Measurements from ENCODE around the gene CCN5. TPM values are rescaled to one million over a fixed set of nuclear protein-coding genes. Genes with fewer than 3 reads are reported as not detected.
A peak's percentile ranks its signal among the peaks of the same experiment; 100 is the strongest.
"Not testable (repeated sequence)": the region's sequence is repeated elsewhere in the genome, so short reads cannot be mapped to it uniquely, and the experiment has no call there.

The CCN5 gene
- total RNA-seq, 1 donor from 2014 or later: not detected

DNA sequence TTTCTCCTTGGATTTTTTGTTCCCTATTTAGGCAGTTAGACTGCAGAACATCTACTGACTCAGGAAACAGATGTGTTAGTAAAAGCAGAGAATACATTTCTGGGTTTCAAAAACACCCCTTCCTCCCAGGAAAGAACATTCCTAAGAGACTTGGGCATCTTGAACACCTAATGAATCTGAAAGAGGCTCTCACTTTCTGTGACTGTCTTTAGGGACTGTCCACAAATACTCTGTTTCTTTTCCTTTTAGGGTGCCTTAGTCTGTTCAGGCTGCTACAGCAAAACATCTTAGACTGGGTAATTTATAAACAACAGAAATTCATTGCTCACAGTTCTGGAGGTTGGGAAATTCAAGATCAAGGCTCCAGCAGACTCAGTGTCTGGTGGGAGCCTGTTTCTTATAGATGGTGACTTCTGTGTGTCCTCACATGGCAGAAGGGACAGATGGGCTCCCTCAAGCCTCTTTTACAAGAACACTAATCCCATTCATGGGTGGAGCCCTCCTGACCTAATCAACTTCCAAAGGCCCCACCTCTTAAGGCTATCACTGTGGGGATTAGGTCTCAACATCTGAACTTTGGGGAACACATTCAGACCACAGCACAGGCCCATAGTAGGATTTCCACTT lies 19.4 kb upstream of the CCN5 start:
- Mint-ChIP-seq H3K36me3 (ENCODE audit: unreplicated experiment) (no peaks in the 10 kb centered on the region), H3K27ac (ENCODE audit: unreplicated experiment) (peak overlapping the region; percentile 95), H3K4me3 (ENCODE audit: unreplicated experiment) (peak overlapping the region; percentile 46), H3K9me3 (ENCODE audit: unreplicated experiment) (peaks cover 10% of the 10 kb centered on the region), H3K27me3 (ENCODE audit: unreplicated experiment) (peaks cover 3% of the 10 kb centered on the region), H3K4me1 (ENCODE audit: low read depth, unreplicated experiment) (peaks cover 36% of the 10 kb centered on the region)
- TF ChIP-seq, protein P1, sequence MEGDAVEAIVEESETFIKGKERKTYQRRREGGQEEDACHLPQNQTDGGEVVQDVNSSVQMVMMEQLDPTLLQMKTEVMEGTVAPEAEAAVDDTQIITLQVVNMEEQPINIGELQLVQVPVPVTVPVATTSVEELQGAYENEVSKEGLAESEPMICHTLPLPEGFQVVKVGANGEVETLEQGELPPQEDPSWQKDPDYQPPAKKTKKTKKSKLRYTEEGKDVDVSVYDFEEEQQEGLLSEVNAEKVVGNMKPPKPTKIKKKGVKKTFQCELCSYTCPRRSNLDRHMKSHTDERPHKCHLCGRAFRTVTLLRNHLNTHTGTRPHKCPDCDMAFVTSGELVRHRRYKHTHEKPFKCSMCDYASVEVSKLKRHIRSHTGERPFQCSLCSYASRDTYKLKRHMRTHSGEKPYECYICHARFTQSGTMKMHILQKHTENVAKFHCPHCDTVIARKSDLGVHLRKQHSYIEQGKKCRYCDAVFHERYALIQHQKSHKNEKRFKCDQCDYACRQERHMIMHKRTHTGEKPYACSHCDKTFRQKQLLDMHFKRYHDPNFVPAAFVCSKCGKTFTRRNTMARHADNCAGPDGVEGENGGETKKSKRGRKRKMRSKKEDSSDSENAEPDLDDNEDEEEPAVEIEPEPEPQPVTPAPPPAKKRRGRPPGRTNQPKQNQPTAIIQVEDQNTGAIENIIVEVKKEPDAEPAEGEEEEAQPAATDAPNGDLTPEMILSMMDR (IDR thresholded peaks at IDR 0.05; ENCODE audit: partially characterized antibody, unreplicated experiment): no peak
- no peak for DNase-seq

GRCh38 chr20:44696315-44696714 lies 18.9 kb upstream of the CCN5 start:
- Mint-ChIP-seq H3K9me3 (ENCODE audit: unreplicated experiment) (peaks cover 15% of the 10 kb centered on the region), H3K4me1 (ENCODE audit: low read depth, unreplicated experiment) (peaks cover 36% of the 10 kb centered on the region), H3K4me3 (ENCODE audit: unreplicated experiment) (no peak overlapping the region), H3K36me3 (ENCODE audit: unreplicated experiment) (no peaks in the 10 kb centered on the region), H3K27me3 (ENCODE audit: unreplicated experiment) (peaks cover 3% of the 10 kb centered on the region), H3K27ac (ENCODE audit: unreplicated experiment) (peak overlapping the region; percentile 95)
- TF ChIP-seq, protein P1 (IDR thresholded peaks at IDR 0.05; ENCODE audit: partially characterized antibody, unreplicated experiment): no peak
- DNase-seq: no peak

- H3K4me3 Mint-ChIP-seq (ENCODE audit: unreplicated experiment); H3K27me3 Mint-ChIP-seq (ENCODE audit: unreplicated experiment); H3K36me3 Mint-ChIP-seq (ENCODE audit: unreplicated experiment): not testable (repeated sequence)
These were observed 18.1 kb upstream of the CCN5 start for GRCh38 chr20:44697041-44697440.

GRCh38 chr20:44698351-44698750 lies 16.8 kb upstream of the CCN5 start:
- Mint-ChIP-seq H3K36me3 (ENCODE audit: unreplicated experiment) (no peaks in the 10 kb centered on the region), H3K27me3 (ENCODE audit: unreplicated experiment) (peaks cover 3% of the 10 kb centered on the region), H3K4me1 (ENCODE audit: low read depth, unreplicated experiment) (peaks cover 38% of the 10 kb centered on the region), H3K4me3 (ENCODE audit: unreplicated experiment) (no peak overlapping the region), H3K27ac (ENCODE audit: unreplicated experiment) (peak overlapping the region; percentile 38), H3K9me3 (ENCODE audit: unreplicated experiment) (peaks cover 15% of the 10 kb centered on the region)
- TF ChIP-seq, protein P1 (IDR thresholded peaks at IDR 0.05; ENCODE audit: partially characterized antibody, unreplicated experiment): no peak
- no peak for DNase-seq

More at GRCh38 chr20:44697041-44697440, 18.1 kb upstream of the CCN5 start:
- Mint-ChIP-seq H3K9me3 (ENCODE audit: unreplicated experiment) (peaks cover 15% of the 10 kb centered on the region), H3K4me1 (ENCODE audit: low read depth, unreplicated experiment) (peaks cover 40% of the 10 kb centered on the region), H3K27ac (ENCODE audit: unreplicated experiment) (peak overlapping the region; percentile 95)
- not testable (repeated sequence) for DNase-seq

GRCh38 chr20:44700306-44700705 lies 14.9 kb upstream of the CCN5 start:
- peaks cover 15% of the 10 kb centered on the region for H3K9me3 Mint-ChIP-seq (ENCODE audit: unreplicated experiment)
- TF ChIP-seq, protein P1 (IDR thresholded peaks at IDR 0.05; ENCODE audit: partially characterized antibody, unreplicated experiment): no peak
- peak overlapping the region; percentile 89 for H3K27ac Mint-ChIP-seq (ENCODE audit: unreplicated experiment)
- H3K36me3 Mint-ChIP-seq (ENCODE audit: unreplicated experiment): no peaks in the 10 kb centered on the region
- peak; percentile 82 for DNase-seq
- peaks cover 6% of the 10 kb centered on the region for H3K27me3 Mint-ChIP-seq (ENCODE audit: unreplicated experiment)
- H3K4me1 Mint-ChIP-seq (ENCODE audit: low read depth, unreplicated experiment): peaks cover 39% of the 10 kb centered on the region
- H3K4me3 Mint-ChIP-seq (ENCODE audit: unreplicated experiment): no peak overlapping the region

All from glutamatergic neuron (in vitro differentiated cells).